GM12872 (cell line): Measurements from ENCODE around the gene IL17RB.

Source experiments
- TF ChIP-seq, protein P1 (sequence below): IDR thresholded peaks from 3 replicates; pipeline ENCODE4 v1.5.1; 2011; ENCODE audit warnings: low read depth, mild to moderate bottlenecking, low read length, moderate library complexity; ENCODE audit not compliant: insufficient read depth

Gene IL17RB

DNA sequence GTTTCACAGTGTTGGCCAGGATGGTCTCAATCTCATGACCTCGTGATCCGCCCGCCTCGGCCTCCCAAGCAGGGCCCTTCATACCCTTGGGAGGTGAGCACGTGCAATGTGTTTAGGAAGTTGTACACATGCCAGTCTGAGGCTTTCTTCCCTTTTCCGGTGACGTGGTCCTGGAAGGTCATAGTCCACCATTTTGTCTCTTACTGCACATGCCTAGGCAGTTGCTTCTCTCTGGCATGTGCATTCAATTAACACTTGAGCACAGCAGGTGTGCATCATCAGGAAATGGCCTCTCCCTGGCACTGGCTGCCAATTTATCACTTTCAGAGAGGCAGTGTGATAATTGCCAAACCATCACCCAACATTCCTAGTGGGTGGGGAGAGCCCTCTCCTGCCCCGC is 67.0 kb downstream of the IL17RB start:
- TF ChIP-seq, protein P1, sequence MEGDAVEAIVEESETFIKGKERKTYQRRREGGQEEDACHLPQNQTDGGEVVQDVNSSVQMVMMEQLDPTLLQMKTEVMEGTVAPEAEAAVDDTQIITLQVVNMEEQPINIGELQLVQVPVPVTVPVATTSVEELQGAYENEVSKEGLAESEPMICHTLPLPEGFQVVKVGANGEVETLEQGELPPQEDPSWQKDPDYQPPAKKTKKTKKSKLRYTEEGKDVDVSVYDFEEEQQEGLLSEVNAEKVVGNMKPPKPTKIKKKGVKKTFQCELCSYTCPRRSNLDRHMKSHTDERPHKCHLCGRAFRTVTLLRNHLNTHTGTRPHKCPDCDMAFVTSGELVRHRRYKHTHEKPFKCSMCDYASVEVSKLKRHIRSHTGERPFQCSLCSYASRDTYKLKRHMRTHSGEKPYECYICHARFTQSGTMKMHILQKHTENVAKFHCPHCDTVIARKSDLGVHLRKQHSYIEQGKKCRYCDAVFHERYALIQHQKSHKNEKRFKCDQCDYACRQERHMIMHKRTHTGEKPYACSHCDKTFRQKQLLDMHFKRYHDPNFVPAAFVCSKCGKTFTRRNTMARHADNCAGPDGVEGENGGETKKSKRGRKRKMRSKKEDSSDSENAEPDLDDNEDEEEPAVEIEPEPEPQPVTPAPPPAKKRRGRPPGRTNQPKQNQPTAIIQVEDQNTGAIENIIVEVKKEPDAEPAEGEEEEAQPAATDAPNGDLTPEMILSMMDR = no peak
